ENCODE results near the gene BLID. TPM values are rescaled to one million over a fixed set of nuclear protein-coding genes. Genes with fewer than 3 reads are reported as not detected.

BLID gene
- total RNA-seq, 1 experiment from 2014 or later: not detected

DNA sequence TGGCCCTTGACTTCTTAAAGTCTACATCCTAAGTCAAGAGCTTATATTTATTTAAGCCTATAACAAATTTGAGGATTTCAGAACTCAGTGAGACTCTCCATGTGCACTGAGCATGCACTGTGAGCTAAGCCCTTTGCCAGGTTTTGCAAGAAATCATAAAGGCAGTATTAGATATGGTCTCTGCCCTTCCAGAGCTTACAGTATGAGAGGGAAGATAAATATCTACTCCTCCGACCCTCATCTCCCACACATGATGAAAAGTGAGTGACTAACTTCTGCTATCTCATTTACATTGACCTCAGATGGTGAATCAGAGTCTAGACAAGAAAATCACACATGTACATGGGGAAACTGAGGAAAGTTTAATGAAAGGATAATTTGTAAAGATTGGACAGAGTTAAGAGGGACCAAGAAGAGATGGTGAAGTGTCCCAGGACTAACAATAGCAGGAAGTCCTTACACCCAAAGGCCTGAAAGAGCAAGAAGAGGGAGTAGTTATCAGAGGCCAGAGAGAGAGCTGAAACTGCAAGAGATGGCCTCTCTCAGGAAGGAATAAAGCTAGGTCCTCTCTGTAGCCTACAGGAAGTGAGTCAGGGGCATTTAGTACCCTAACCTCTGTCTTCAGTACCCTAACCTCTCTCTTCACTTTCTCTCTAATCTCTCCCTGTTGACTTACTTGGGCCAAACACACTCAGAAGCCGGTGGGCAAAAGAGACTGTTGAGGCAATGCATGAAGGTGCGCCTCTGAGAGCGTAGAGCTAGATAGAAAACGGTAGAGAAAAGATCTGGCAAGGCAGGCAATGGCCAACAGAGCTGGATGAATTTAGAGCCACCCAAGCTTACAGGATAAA lies 23.0 kb upstream of the BLID start:
- Histone ChIP-seq H3K4me3 (ENCODE audit: low read depth, low read length) (no peak overlapping the region), H3K9me3 (no peaks in the 10 kb centered on the region), H3K4me1 (peaks cover 11% of the 10 kb centered on the region; the same call in 1 of the 2 replicates), H3K27me3 (replicated peaks; ENCODE audit: control insufficient read depth, insufficient read depth, low read length) (peaks cover 2% of the 10 kb centered on the region; the same call in 1 of the 2 replicates), H3K36me3 (ENCODE audit: control insufficient read depth, insufficient read depth, low read length) (no peaks in the 10 kb centered on the region)
- intact Hi-C loops (cut with micrococcal nuclease; ENCODE audit: unreplicated experiment): no loop called here
- Mint-ChIP-seq H3K9me3 (ENCODE audit: unreplicated experiment) (no peaks in the 10 kb centered on the region), H3K4me1 (ENCODE audit: low read depth, unreplicated experiment) (no peaks in the 10 kb centered on the region), H3K4me3 (ENCODE audit: unreplicated experiment) (no peak overlapping the region), H3K27ac (ENCODE audit: unreplicated experiment) (no peak overlapping the region), H3K36me3 (ENCODE audit: insufficient read depth, unreplicated experiment) (no peaks in the 10 kb centered on the region), H3K27me3 (ENCODE audit: insufficient read depth, unreplicated experiment) (peaks cover 21% of the 10 kb centered on the region)
- POLR2A ChIA-PET: no interaction called here
- BruUV-seq (replicated peaks): no TSS peak
- CTCF ChIA-PET: interaction anchor here (0.6 kb wide), 1 partner anchor 26 kb away, joined by 3 read pairs; no protein-coding TSS in a partner anchor
- TF ChIP-seq, protein P1, sequence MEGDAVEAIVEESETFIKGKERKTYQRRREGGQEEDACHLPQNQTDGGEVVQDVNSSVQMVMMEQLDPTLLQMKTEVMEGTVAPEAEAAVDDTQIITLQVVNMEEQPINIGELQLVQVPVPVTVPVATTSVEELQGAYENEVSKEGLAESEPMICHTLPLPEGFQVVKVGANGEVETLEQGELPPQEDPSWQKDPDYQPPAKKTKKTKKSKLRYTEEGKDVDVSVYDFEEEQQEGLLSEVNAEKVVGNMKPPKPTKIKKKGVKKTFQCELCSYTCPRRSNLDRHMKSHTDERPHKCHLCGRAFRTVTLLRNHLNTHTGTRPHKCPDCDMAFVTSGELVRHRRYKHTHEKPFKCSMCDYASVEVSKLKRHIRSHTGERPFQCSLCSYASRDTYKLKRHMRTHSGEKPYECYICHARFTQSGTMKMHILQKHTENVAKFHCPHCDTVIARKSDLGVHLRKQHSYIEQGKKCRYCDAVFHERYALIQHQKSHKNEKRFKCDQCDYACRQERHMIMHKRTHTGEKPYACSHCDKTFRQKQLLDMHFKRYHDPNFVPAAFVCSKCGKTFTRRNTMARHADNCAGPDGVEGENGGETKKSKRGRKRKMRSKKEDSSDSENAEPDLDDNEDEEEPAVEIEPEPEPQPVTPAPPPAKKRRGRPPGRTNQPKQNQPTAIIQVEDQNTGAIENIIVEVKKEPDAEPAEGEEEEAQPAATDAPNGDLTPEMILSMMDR (IDR thresholded peaks at IDR 0.05; ENCODE audit: insufficient read depth in 1 of 2, low read depth in 1 of 2, low read length in 1 of 2, severe bottlenecking in 1 of 2, unreplicated experiment in 1 of 2): no peak
- DNase-seq: no peak

- Histone ChIP-seq H3K36me3 (ENCODE audit: control insufficient read depth, insufficient read depth, low read length) (no peaks in the 10 kb centered on the region), H3K27me3 (replicated peaks; ENCODE audit: control insufficient read depth, insufficient read depth, low read length) (peaks cover 2% of the 10 kb centered on the region; the same call in 1 of the 2 replicates), H3K4me3 (ENCODE audit: low read depth, low read length) (no peak overlapping the region), H3K9me3 (no peaks in the 10 kb centered on the region), H3K4me1 (peaks cover 11% of the 10 kb centered on the region; the same call in 1 of the 2 replicates)
- Mint-ChIP-seq H3K36me3 (ENCODE audit: insufficient read depth, unreplicated experiment) (no peaks in the 10 kb centered on the region), H3K27me3 (ENCODE audit: insufficient read depth, unreplicated experiment) (peaks cover 17% of the 10 kb centered on the region), H3K4me3 (ENCODE audit: unreplicated experiment) (no peak overlapping the region), H3K4me1 (ENCODE audit: low read depth, unreplicated experiment) (no peaks in the 10 kb centered on the region), H3K9me3 (ENCODE audit: unreplicated experiment) (no peaks in the 10 kb centered on the region), H3K27ac (ENCODE audit: unreplicated experiment) (no peak overlapping the region)
- TF ChIP-seq, protein P1 (IDR thresholded peaks at IDR 0.05; ENCODE audit: insufficient read depth in 1 of 2, low read depth in 1 of 2, low read length in 1 of 2, severe bottlenecking in 1 of 2, unreplicated experiment in 1 of 2): no peak
- intact Hi-C loops (cut with micrococcal nuclease; ENCODE audit: unreplicated experiment): no loop called here
- no peak for DNase-seq
- CTCF ChIA-PET: no interaction called here
- BruUV-seq (replicated peaks): no TSS peak
- POLR2A ChIA-PET: no interaction called here
These were observed 21.2 kb upstream of the BLID start for GRCh38 chr11:122137078-122137793.

DNA sequence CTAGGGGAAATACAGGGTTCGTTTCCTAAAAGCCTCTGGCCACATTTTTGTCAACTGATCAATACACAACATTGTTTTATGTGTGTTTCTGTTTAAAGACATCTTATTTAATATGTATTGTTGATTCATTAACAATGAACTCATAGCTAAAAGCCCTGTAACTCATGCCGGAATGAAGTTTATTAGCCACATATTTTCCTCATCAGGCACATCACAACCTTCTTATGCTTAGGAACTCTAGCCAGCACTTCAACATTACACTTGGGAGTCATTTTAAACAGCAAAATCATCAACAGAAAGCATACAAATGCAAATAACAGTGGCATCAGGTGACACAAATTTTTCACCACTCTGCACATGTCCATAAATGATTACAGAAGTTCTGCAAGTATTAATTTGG lies 15.1 kb upstream of the BLID start:
- H3K4me3 ChIP-seq (ENCODE audit: low read depth, low read length): no peak overlapping the region
- ChIA-PET CTCF (no interaction called here), POLR2A (no interaction called here)
- H3K36me3 ChIP-seq (ENCODE audit: control insufficient read depth, insufficient read depth, low read length): no peaks in the 10 kb centered on the region
- peaks cover 7% of the 10 kb centered on the region for H3K27me3 Mint-ChIP-seq (ENCODE audit: insufficient read depth, unreplicated experiment)
- TF ChIP-seq, protein P1 (IDR thresholded peaks at IDR 0.05; ENCODE audit: insufficient read depth in 1 of 2, low read depth in 1 of 2, low read length in 1 of 2, severe bottlenecking in 1 of 2, unreplicated experiment in 1 of 2): no peak
- H3K4me1 Mint-ChIP-seq (ENCODE audit: low read depth, unreplicated experiment): no peaks in the 10 kb centered on the region
- H3K9me3 ChIP-seq: no peaks in the 10 kb centered on the region
- BruUV-seq (replicated peaks): no TSS peak
- no peak overlapping the region for H3K27ac Mint-ChIP-seq (ENCODE audit: unreplicated experiment)
- no peak for DNase-seq
- peaks cover 4% of the 10 kb centered on the region; the same call in 1 of the 2 replicates for H3K4me1 ChIP-seq
- H3K4me3 Mint-ChIP-seq (ENCODE audit: unreplicated experiment): no peak overlapping the region
- H3K9me3 Mint-ChIP-seq (ENCODE audit: unreplicated experiment): no peaks in the 10 kb centered on the region
- no peaks in the 10 kb centered on the region for H3K27me3 ChIP-seq (replicated peaks; ENCODE audit: control insufficient read depth, insufficient read depth, low read length)
- no peaks in the 10 kb centered on the region for H3K36me3 Mint-ChIP-seq (ENCODE audit: insufficient read depth, unreplicated experiment)
- intact Hi-C loops (cut with micrococcal nuclease; ENCODE audit: unreplicated experiment): no loop called here
